Lower leg skin (tissue), 3 donors: ENCODE results near the gene KCNMA1.

Experiments used
- CTCF ChIP-seq, 3 donors: fragments of 450-650 bp; IDR thresholded peaks; one replicate each; pipeline ENCODE4 v1.5.1; 2016; ENCODE audit warnings: antibody characterized with exemption in 3 of 3, mild to moderate bottlenecking in 3 of 3, moderate library complexity in 2 of 3
- POLR2A ChIP-seq, 2 donors: fragments of 450-650 bp; IDR thresholded peaks; one replicate each; pipeline ENCODE4 v1.6.1; 2016 to 2017; ENCODE audit warnings: antibody characterized with exemption in 2 of 2, mild to moderate bottlenecking in 1 of 2, moderate library complexity in 1 of 2

GRCh38 chr10:77348082-77348481 lies 289.5 kb downstream of the KCNMA1 start:
- no peak for TF ChIP-seq CTCF (IDR thresholded peaks at IDR 0.05)
- no peak for TF ChIP-seq POLR2A (IDR thresholded peaks at IDR 0.05)
